Fibroblast of peridontal ligament (primary cell): Measurements from ENCODE around the gene CCDC85B.

ENCODE experiments used
- DNase-seq: peaks from one replicate; pipeline ENCODE4 v3.0.0-alpha.2; 2010; ENCODE audit errors: extremely low read depth

The CCDC85B gene

GRCh38 chr11:65934014-65934413, 43.5 kb downstream of the CCDC85B start:
- DNase-seq: peak; percentile 40

GRCh38 chr11:65937766-65938165, 47.3 kb downstream of the CCDC85B start:
- no peak for DNase-seq
